HG03280 (cell line): Measurements from ENCODE around the gene GALNT15.

Experiments used
- ATAC-seq: cut with Tn5 transposase; IDR thresholded peaks from one replicate; pipeline ENCODE4 v1.9.1; 2021; ENCODE audit warnings: mild to moderate bottlenecking, moderate library complexity; ENCODE audit not compliant: unreplicated experiment

GALNT15 gene

GRCh38 chr3:16249886-16250285 lies 75.4 kb downstream of the GALNT15 start:
- no peak for ATAC-seq

GRCh38 chr3:16251316-16252085 lies 77.0 kb downstream of the GALNT15 start:
- ATAC-seq: no peak

GRCh38 chr3:16252243-16252978 lies 77.9 kb downstream of the GALNT15 start:
- no peak for ATAC-seq

- ATAC-seq: no peak
These were observed 78.5 kb downstream of the GALNT15 start for GRCh38 chr3:16252988-16253387.

- ATAC-seq: no peak
These were observed 79.1 kb downstream of the GALNT15 start for GRCh38 chr3:16253601-16254000.

GRCh38 chr3:16254916-16255315 lies 80.4 kb downstream of the GALNT15 start:
- no peak for ATAC-seq

GRCh38 chr3:16255326-16255725 lies 80.8 kb downstream of the GALNT15 start:
- no peak for ATAC-seq

- ATAC-seq: no peak
These were observed 81.2 kb downstream of the GALNT15 start for GRCh38 chr3:16255726-16256125.

GRCh38 chr3:16257309-16257708 lies 82.8 kb downstream of the GALNT15 start:
- no peak for ATAC-seq

GRCh38 chr3:16258177-16258576 lies 83.7 kb downstream of the GALNT15 start:
- no peak for ATAC-seq

GRCh38 chr3:16258866-16259265 lies 84.4 kb downstream of the GALNT15 start:
- no peak for ATAC-seq

- no peak for ATAC-seq
These were observed 85.6 kb downstream of the GALNT15 start for GRCh38 chr3:16260046-16260445.

- ATAC-seq: no peak
These were observed 87.7 kb downstream of the GALNT15 start for GRCh38 chr3:16262174-16262573.

- peak; percentile 2 for ATAC-seq
These were observed 89.8 kb downstream of the GALNT15 start for GRCh38 chr3:16264174-16264707.

- ATAC-seq: peak; percentile 98
These were observed 90.4 kb downstream of the GALNT15 start, which contains the start of the genes DPH3 and OXNAD1 for GRCh38 chr3:16264708-16265454. Gene DPH3, minus strand, starts transcription at chr3:16264943. Its CDS starts 67 bp downstream, at chr3:16264876. Gene OXNAD1, plus strand, starts transcription at chr3:16265212. Its CDS starts 5,741 bp downstream, at chr3:16270953.

- ATAC-seq: no peak
These were observed 90.9 kb downstream of the GALNT15 start for GRCh38 chr3:16265455-16265786.

GRCh38 chr3:16266714-16267113 lies 92.2 kb downstream of the GALNT15 start:
- ATAC-seq: no peak

GRCh38 chr3:16270855-16271254 lies 96.4 kb downstream of the GALNT15 start:
- ATAC-seq: no peak

GRCh38 chr3:16272588-16272987 lies 98.1 kb downstream of the GALNT15 start:
- no peak for ATAC-seq

GRCh38 chr3:16273867-16274266 lies 99.4 kb downstream of the GALNT15 start:
- ATAC-seq: no peak

GRCh38 chr3:16277471-16277870 lies 103.0 kb downstream of the GALNT15 start:
- no peak for ATAC-seq
